A172 (cell line): ENCODE results near the gene CPAMD8. TPM values are rescaled to one million over a fixed set of nuclear protein-coding genes. Genes with fewer than 3 reads are reported as not detected.

Experiments used
- total RNA-seq: library from RNA; depleted of rRNA; stranded (reverse); fragments of >200 nt; shearing (Covaris generic); gene quantifications from 2 replicates; pipeline ENCODE4 v1.2.3, GENCODE V29; 2014; rRNA removed

CPAMD8 gene
- total RNA-seq, 1 experiment from 2014 or later = not detected

Other genes starting within 250 kb of the CPAMD8 start
- 23.9 and 24.7 TPM in 2 replicates for gene SIN3B, start 197.4 kb downstream of the CPAMD8 start, total RNA-seq
- not detected in 2 replicates for gene F2RL3, start 137.8 kb downstream of the CPAMD8 start, total RNA-seq
- 22.2 and 26.7 TPM in 2 replicates for gene HAUS8, start 48.6 kb upstream of the CPAMD8 start, total RNA-seq
- 37.6 and 43.8 TPM in 2 replicates for gene MYO9B, start 49.0 kb upstream of the CPAMD8 start, total RNA-seq
- 16.1 and 21.2 TPM in 2 replicates for gene USE1, start 188.5 kb upstream of the CPAMD8 start, total RNA-seq
- 3.1 and 4.7 TPM in 2 replicates for gene OCEL1, start 199.4 kb upstream of the CPAMD8 start, total RNA-seq
- gene NR2F6, start 219.1 kb upstream of the CPAMD8 start, total RNA-seq = 54.5 and 70.9 TPM in 2 replicates
- gene USHBP1, start 237.9 kb upstream of the CPAMD8 start, total RNA-seq = not detected in 2 replicates
- gene BABAM1, start 240.6 kb upstream of the CPAMD8 start, total RNA-seq = 161 and 209 TPM in 2 replicates